Measurements from ENCODE around the gene ZSWIM8.

The ZSWIM8 gene

DNA sequence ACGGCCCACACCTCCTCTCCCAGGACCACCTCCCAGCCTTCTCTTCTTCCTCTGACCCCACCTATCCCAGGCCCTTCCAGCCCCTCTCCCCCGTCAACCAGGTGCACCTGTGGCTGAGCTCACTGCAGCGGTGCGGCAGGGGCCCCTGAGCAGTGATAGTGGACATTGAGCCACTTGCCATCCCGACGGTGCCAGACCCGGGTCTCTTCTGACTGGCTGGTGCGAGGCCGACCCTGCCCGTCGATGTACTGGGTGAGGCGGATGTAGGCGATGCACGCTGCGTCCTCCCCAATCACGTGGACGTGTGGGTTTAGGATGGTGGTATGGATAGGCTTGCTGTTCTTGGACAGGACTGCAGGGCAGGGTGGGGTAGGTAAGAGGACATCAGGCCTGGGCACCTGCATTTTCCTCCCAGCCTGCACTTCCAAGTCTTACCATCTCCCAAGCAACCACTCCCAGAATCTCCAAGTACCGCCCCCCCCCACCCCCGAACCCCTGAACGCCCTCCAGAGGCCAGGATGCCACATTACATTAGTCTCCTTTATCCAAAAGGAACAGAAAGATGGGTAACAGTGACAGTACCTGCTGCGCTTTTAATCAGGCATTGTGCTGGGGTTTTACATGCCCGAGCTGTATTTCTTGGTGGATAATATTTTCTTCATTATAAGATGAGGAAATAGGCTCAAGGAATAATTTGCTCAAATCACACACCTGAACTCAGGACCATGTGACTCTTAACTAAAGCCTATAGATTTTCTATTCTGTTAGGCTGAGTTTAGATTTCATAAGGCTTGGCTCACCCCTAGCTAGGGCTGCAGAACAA, 29.7 kb downstream of the ZSWIM8 start (continued):
- no peak for TF ChIP-seq MZF1 (tag by site-specific recombination; IDR thresholded peaks at IDR 0.05; ENCODE audit: borderline replicate concordance)
- TF ChIP-seq ZNF549 (tag by site-specific recombination; IDR thresholded peaks at IDR 0.05): no peak
- TF ChIP-seq ZNF366 (tag by site-specific recombination; conservative IDR thresholded peaks at IDR 0.05): no peak
- no peak for TF ChIP-seq ZNF624 (tag by site-specific recombination; IDR thresholded peaks at IDR 0.05)
- TF ChIP-seq ZNF626 (tag by site-specific recombination; IDR thresholded peaks at IDR 0.05): no peak
- no peak for TF ChIP-seq GLI4 (tag by site-specific recombination; IDR thresholded peaks at IDR 0.05)

DNA sequence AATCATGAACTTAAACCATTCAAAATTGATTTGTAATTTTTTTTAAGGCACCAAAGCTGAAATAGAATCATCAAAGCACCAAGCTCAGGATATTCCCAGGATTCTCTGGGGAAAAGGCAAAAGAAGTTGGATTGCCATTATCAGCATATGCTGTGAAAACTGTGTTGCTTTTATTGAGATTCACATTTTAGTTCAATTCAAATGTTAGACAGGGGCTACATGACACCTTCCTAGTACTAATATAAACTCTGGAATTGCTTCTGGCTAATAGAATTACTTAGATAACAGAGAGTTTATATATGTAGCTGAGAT, 30.3 kb downstream of the ZSWIM8 start:
- POLR2A ChIA-PET: interaction anchor here (1.1 kb wide), 1 partner anchor 30 kb away, joined by 3 read pairs; no protein-coding TSS in a partner anchor

More for the DNA sequence above, 30.3 kb downstream of the ZSWIM8 start:
- CTCF ChIA-PET: interaction anchor here (0.6 to 1.5 kb wide), 7 partner anchors 8 to 177 kb away, joined by 3 to 13 read pairs (median 3); no protein-coding TSS in a partner anchor
- H3K4me3 ChIP-seq (ENCODE audit: low read depth, low read length): no peak overlapping the region
- H3K36me3 ChIP-seq (ENCODE audit: control insufficient read depth in 2 of 2, insufficient read depth in 1 of 2, low read length in 2 of 2): peaks cover 4 to 40% of the 10 kb centered on the region in 2 experiments; a peak in 2 of 3 replicates
- TF ChIP-seq ZNF571 (tag by site-specific recombination; IDR thresholded peaks at IDR 0.05): no peak
- TF ChIP-seq SALL2 (tag by site-specific recombination; IDR thresholded peaks at IDR 0.05; ENCODE audit: borderline replicate concordance): no peak
- TF ChIP-seq GLI4 (tag by site-specific recombination; IDR thresholded peaks at IDR 0.05): no peak
- no peak for TF ChIP-seq ZNF529 (tag by site-specific recombination; IDR thresholded peaks at IDR 0.05; ENCODE audit: insufficient replicate concordance)
- TF ChIP-seq, protein P1, sequence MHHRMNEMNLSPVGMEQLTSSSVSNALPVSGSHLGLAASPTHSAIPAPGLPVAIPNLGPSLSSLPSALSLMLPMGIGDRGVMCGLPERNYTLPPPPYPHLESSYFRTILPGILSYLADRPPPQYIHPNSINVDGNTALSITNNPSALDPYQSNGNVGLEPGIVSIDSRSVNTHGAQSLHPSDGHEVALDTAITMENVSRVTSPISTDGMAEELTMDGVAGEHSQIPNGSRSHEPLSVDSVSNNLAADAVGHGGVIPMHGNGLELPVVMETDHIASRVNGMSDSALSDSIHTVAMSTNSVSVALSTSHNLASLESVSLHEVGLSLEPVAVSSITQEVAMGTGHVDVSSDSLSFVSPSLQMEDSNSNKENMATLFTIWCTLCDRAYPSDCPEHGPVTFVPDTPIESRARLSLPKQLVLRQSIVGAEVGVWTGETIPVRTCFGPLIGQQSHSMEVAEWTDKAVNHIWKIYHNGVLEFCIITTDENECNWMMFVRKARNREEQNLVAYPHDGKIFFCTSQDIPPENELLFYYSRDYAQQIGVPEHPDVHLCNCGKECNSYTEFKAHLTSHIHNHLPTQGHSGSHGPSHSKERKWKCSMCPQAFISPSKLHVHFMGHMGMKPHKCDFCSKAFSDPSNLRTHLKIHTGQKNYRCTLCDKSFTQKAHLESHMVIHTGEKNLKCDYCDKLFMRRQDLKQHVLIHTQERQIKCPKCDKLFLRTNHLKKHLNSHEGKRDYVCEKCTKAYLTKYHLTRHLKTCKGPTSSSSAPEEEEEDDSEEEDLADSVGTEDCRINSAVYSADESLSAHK (tag by site-specific recombination; IDR thresholded peaks at IDR 0.05): no peak
- TF ChIP-seq SP7 (tag by site-specific recombination; IDR thresholded peaks at IDR 0.05): no peak
- TF ChIP-seq, protein P2, sequence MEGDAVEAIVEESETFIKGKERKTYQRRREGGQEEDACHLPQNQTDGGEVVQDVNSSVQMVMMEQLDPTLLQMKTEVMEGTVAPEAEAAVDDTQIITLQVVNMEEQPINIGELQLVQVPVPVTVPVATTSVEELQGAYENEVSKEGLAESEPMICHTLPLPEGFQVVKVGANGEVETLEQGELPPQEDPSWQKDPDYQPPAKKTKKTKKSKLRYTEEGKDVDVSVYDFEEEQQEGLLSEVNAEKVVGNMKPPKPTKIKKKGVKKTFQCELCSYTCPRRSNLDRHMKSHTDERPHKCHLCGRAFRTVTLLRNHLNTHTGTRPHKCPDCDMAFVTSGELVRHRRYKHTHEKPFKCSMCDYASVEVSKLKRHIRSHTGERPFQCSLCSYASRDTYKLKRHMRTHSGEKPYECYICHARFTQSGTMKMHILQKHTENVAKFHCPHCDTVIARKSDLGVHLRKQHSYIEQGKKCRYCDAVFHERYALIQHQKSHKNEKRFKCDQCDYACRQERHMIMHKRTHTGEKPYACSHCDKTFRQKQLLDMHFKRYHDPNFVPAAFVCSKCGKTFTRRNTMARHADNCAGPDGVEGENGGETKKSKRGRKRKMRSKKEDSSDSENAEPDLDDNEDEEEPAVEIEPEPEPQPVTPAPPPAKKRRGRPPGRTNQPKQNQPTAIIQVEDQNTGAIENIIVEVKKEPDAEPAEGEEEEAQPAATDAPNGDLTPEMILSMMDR (tag by site-specific recombination; IDR thresholded peaks at IDR 0.05): no peak
- no peak for TF ChIP-seq ZBTB7A (tag by site-specific recombination; IDR thresholded peaks at IDR 0.05; ENCODE audit: low read depth)
- TF ChIP-seq, protein P3, sequence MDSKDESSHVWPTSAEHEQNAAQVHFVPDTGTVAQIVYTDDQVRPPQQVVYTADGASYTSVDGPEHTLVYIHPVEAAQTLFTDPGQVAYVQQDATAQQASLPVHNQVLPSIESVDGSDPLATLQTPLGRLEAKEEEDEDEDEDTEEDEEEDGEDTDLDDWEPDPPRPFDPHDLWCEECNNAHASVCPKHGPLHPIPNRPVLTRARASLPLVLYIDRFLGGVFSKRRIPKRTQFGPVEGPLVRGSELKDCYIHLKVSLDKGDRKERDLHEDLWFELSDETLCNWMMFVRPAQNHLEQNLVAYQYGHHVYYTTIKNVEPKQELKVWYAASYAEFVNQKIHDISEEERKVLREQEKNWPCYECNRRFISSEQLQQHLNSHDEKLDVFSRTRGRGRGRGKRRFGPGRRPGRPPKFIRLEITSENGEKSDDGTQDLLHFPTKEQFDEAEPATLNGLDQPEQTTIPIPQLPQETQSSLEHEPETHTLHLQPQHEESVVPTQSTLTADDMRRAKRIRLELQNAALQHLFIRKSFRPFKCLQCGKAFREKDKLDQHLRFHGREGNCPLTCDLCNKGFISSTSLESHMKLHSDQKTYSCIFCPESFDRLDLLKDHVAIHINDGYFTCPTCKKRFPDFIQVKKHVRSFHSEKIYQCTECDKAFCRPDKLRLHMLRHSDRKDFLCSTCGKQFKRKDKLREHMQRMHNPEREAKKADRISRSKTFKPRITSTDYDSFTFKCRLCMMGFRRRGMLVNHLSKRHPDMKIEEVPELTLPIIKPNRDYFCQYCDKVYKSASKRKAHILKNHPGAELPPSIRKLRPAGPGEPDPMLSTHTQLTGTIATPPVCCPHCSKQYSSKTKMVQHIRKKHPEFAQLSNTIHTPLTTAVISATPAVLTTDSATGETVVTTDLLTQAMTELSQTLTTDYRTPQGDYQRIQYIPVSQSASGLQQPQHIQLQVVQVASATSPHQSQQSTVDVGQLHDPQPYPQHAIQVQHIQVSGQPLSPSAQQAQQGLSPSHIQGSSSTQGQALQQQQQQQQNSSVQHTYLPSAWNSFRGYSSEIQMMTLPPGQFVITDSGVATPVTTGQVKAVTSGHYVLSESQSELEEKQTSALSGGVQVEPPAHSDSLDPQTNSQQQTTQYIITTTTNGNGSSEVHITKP (tag by site-specific recombination; IDR thresholded peaks at IDR 0.05): no peak
- TF ChIP-seq, protein P4, sequence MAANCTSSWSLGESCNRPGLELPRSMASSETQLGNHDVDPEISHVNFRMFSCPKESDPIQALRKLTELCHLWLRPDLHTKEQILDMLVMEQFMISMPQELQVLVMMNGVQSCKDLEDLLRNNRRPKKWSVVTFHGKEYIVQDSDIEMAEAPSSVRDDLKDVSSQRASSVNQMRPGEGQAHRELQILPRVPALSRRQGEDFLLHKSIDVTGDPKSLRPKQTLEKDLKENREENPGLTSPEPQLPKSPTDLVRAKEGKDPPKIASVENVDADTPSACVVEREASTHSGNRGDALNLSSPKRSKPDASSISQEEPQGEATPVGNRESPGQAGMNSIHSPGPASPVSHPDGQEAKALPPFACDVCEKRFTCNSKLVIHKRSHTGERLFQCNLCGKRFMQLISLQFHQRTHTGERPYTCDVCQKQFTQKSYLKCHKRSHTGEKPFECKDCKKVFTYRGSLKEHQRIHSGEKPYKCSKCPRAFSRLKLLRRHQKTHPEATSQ (tag by site-specific recombination; IDR thresholded peaks at IDR 0.05): no peak
- TF ChIP-seq ZNF10 (tag by site-specific recombination; IDR thresholded peaks at IDR 0.05): no peak
- no peak for TF ChIP-seq ZNF146 (tag by site-specific recombination; IDR thresholded peaks at IDR 0.05)
- no peak for TF ChIP-seq GLIS1 (tag by site-specific recombination; IDR thresholded peaks at IDR 0.05)
- TF ChIP-seq SETDB1 (IDR thresholded peaks at IDR 0.05; ENCODE audit: insufficient read length, low read length): no peak
- TF ChIP-seq, protein P5, sequence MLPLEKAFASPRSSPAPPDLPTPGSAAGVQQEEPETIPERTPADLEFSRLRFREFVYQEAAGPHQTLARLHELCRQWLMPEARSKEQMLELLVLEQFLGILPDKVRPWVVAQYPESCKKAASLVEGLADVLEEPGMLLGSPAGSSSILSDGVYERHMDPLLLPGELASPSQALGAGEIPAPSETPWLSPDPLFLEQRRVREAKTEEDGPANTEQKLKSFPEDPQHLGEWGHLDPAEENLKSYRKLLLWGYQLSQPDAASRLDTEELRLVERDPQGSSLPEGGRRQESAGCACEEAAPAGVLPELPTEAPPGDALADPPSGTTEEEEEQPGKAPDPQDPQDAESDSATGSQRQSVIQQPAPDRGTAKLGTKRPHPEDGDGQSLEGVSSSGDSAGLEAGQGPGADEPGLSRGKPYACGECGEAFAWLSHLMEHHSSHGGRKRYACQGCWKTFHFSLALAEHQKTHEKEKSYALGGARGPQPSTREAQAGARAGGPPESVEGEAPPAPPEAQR (tag by site-specific recombination; IDR thresholded peaks at IDR 0.05): no peak
- no peak for TF ChIP-seq HOXD13 (CRISPR knock-in tag; IDR thresholded peaks at IDR 0.05; ENCODE audit: borderline replicate concordance)
- no peak for TF ChIP-seq YY1 (tag by site-specific recombination; IDR thresholded peaks at IDR 0.05)
- no peak for TF ChIP-seq ZFHX2 (tag by site-specific recombination; conservative IDR thresholded peaks at IDR 0.05)
- TF ChIP-seq TRIM28 (IDR thresholded peaks at IDR 0.05; ENCODE audit: borderline replicate concordance, low read length): no peak
- TF ChIP-seq ZNF521 (tag by site-specific recombination; IDR thresholded peaks at IDR 0.05): no peak
- H3K4me1 ChIP-seq (ENCODE audit: control insufficient read depth, insufficient read depth, low read length): no peaks in the 10 kb centered on the region
- no peaks in the 10 kb centered on the region for H3K9me3 ChIP-seq (ENCODE audit: control insufficient read depth, insufficient read depth, low read depth, low read length)
- H3K27ac ChIP-seq (ENCODE audit: extremely low read depth, low read depth, low read length): no peak overlapping the region

All from HEK293 (cell line).